ENCODE measurements around the gene ZNF74.
"Not testable (repeated sequence)": the region's sequence is repeated elsewhere in the genome, so short reads cannot be mapped to it uniquely, and the experiment has no call there.

Gene ZNF74

DNA sequence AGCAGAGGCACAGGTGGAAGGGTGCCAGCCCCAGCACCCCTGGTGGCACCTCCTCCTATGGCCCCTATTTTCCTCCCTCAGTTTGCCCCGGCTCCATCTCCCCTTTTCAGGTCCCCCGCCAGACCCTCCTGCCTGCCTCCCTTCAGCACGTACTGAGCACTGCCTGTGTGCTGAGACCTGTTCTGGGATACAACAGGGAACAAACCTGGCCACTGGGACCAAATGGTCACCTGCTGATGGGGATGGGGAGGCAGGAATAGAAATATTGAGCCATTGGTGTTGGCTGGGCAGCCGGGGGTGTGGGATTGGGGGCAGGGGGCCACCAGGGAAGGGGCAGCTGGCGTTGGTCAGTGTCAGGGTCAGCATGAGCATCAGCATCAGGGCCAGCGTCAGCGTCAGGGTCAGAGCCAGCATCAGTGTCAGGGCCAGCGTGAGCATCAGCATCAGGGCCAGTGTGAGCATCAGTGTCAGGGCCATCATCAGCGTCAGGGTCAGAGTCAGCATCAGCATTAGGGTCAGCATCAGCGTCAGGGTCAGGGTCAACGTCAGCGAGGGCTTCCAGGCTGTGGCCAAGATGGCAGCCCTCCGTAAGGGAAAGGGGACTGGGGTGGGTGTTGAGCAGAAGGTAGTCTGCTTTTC lies 7.5 kb downstream of the ZNF74 start:
- no peak for DNase-seq

DNA sequence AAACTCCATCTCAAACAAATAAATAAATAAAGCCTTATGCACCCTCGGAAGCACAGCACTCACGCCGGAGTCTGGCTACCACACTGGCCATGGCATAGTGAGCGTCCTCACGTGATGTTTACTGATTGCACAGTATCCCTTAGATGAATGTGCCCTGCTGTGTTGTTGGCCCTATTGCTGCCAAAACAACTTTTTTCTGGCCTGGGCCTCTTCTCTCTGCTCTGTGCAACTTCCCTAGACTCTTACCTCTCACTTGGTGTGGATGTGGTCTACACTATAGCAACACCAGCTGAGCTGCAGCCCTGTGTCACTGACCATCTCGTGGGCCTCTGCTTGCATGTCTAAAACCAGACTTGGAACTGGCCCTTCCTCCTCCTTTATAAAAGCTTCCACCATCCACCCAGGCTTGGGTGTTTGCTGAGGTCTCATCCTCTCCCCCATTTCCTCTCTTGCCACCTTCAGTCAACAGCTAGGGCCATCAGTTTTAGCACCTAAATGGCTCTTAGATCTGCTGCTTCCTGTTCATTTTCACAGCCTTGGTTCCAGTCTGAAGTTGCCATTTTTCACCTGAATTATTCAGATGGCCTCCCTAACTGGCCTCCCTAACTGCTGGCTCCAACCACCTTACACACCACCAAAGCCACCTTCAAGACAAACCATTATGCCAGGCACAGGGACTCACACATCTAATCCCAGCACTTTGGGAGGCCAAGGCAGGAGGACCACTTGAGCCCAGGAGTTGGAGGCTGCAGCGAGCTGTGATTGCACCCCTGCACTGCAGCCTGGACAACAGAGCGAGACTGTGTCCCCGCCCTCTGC lies 9.2 kb downstream of the ZNF74 start:
- DNase-seq: no peak

DNA sequence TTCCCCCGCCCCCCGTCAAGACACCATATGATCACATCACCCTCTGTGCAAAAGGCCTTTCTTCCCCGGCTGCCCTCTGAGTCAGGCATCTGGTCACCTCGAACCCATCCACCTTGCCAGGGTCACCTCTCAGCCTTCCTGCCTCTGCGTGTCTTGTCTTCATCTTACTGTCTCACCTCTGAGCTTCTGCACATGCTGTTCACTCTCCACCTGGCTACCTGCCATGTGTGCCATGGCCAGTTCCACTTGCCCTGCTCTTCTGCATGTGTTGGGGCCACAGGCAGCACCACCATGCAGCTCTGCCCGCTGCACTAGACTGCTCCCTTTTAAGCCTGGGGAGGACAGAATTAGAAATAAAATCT lies 9.8 kb downstream of the ZNF74 start:
- no peak for DNase-seq

DNA sequence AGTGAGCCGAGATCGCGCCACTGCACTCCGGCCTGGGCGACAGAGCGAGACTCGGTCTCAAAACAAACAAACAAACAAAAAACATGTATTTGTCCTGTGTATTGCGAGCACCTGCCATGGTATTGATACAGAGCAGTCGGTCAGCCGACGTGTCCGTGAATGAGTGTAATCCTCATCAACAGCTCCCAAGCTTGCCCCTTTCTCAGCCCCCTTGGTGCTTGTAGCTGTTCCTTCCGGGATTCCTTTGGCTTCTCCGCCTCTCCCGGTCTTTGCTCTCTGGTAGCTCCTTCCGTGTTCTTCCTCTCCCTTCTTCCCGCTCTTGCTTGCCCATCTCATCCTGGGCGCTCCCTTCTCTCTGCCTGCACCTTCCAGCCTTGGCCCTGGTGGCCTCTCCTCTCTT lies 10.9 kb downstream of the ZNF74 start:
- DNase-seq: no peak

DNA sequence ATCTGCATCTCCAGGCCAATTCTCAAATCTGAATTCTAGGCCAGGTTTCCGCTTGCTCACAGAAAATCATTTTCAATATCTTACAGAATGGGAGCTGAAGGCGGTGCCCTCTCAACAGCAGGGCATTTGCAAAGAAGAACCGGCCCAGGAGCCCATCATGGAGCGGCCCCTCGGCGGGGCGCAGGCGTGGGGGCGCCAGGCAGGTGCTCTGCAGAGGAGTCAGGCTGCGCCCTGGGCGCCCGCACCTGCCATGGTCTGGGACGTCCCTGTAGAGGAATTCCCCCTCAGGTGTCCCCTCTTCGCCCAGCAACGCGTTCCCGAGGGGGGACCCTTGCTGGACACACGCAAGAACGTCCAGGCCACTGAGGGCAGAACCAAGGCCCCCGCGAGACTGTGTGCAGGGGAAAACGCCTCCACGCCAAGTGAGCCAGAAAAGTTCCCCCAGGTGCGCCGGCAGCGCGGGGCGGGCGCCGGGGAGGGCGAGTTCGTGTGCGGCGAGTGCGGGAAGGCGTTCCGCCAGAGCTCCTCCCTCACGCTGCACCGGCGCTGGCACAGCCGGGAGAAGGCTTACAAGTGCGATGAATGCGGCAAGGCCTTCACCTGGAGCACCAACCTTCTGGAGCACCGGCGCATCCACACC lies 11.5 kb downstream of the ZNF74 start:
- no peak for DNase-seq

DNA sequence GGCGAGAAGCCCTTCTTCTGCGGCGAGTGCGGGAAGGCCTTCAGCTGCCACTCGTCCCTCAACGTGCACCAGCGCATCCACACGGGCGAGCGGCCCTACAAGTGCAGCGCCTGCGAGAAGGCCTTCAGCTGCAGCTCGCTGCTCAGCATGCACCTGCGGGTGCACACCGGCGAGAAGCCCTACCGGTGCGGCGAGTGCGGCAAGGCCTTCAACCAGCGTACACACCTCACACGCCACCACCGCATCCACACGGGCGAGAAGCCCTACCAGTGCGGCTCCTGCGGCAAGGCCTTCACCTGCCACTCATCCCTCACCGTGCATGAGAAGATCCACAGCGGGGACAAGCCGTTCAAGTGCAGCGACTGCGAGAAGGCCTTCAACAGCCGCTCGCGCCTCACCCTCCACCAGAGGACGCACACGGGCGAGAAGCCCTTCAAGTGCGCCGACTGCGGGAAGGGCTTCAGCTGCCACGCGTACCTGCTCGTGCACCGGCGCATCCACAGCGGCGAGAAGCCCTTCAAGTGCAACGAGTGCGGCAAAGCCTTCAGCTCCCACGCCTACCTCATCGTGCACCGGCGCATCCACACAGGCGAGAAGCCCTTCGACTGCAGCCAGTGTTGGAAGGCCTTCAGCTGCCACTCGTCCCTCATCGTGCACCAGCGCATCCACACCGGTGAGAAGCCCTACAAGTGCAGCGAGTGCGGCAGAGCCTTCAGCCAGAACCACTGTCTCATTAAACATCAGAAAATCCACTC lies 12.2 kb downstream of the ZNF74 start:
- no peak for DNase-seq

DNA sequence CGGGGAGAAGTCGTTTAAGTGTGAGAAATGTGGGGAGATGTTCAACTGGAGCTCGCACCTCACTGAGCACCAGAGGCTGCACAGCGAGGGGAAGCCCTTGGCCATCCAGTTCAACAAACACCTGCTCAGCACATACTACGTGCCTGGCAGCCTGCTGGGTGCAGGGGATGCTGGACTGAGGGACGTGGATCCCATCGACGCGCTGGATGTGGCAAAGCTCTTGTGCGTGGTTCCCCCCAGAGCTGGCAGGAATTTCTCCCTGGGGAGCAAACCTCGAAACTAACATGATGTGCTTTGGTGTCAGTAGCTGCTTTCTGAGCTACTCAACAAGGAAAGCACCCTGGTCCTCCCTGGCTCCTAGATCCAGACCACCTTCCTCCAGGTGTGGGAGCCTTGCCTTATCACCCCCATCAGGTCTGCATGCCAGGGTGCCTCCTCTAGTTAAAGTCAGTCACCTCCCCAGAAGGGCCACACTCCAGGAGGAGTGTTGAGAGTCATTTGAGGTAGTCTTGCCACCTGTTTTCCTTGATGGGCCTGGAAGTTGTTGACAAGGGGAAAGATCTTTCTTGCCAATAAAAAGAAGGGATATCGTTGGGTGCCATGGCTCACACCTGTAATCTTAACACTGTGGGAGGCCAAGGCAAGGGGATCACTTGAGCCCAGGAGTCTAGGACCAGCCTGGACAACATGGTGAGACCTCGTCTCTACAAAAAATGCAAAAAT lies 12.9 kb downstream of the ZNF74 start:
- DNase-seq: no peak

DNA sequence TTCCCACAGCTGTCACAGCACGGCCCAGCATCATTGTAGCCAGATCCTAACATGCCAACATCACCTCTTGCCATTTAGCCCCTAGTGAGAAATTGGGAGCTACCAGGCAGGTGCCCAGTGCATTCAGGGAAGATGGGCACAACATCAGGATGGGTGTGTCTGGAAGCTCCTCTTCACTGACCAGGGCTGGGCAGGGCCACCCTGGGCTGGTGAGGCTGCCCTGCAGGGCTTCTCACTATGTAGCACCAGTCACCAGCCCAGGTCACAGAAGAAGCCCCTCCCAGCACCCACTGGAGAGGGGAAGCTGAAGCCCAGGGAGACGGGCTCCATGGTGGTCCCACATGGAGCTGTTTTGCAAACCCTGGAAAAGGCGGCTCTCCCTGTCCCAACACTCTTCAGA lies 13.9 kb downstream of the ZNF74 start:
- DNase-seq: no peak

DNA sequence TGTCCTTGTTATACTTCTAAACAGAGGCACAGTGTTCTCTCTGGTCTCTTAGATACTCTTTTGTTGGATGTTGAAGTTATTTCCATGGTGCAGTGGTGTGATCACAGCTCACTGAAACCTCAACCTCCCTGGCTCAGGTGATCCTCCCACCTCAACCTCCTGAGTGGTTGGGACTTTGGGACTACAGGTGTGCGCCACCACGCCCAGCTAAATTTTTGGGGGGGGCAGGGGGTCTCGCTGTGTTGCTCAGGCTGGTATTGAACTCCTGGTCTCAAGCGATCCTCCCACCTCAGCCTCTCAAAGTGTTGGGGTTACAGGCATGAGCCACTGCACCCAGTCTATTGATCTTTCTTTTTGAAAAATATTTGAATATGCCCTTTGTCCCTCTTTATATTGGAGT lies 14.9 kb downstream of the ZNF74 start:
- no peak for DNase-seq

DNA sequence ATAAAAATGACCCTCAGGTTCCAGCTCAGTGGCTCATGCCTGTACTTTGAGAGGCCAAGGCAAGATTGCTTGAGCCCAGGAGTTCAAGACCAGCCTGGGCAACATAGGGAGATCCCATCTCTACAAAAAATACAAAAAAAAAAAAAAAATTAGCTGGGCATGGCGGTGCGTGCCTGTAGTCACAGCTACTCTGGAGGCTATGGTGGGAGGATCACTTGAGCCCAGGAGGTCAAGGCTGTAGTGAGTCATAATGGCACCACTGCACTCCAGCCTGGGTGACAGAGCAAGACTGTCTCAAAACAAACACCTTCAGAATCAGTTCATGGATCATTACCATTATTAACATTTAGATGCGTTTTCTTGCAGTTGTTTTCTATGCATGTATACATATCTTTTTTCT lies 15.4 kb downstream of the ZNF74 start:
- not testable (repeated sequence) for DNase-seq

DNA sequence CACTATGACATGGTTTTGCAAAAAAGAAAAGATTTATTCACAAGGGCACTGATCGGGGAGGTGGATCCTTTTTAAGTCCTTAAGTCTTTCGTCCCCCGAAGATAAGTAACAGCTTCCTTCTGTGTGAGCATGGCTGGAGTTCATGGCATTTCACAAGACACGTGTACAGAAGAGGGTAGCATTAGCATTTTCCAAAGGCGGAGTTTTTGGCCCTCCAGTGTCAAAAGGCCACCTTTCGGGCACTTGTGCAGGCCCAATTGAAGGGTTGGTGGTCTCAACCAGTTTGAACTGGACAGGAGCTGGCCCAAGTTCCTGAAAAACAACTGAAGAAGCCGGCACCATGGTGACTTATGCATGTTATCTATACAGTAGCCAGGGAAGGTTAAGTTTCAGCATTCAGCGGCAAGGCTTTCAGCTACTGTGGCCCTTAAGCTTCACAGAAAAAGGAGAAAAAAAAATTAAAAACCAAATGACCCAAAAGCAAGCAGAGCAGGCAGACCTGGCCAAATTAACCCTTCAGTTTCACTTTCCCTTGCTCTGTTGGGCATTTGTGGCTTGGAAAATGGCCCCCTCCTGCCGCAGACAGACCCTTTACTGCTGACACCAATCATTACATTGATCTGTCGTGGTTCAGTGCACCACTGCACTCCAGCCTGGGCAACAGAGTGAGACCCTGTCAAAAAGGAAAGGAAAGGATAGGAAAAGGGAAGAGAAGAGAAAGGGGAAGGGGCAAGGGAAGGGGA lies 18.7 kb downstream of the ZNF74 start:
- DNase-seq: no peak

DNA sequence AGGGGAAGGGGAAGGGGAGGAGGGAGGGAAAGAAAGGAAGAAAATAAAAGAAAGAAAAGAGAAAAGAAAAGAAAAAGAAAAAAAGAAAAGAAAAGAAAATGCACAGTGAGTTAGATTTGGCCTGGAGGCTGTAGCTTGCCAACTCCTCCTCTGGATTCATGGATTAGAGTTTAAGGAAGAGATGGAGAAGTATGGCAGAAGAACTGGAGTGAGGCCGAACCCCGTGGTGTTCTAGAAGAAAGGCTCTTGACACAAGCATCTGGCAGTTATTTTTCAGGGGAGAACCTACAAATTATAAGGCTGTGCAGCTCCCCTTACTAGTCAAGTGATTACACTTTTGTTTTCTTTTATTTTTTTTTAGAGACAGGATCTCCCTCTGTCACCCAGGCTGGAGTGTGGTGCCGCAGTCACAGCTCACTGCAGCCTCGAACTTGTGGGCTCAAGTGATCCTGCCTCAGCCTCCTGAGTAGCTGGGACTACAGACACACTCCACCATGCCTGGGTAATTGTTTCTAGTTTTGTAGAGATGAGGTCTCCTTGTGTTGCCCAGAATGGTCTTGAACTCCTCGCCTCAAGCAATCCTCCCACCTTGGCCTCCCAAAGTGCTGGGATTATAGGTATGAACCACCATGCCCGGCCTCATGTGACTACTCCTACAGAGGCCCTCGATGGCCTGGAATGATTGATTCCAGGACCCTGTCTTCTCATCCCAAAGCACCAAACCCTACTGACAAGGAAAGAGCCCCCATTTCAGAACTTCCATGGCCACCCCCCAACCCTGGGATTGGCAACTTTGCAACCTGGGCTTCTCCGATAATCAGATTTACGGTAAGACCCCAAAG lies 19.5 kb downstream of the ZNF74 start:
- DNase-seq: no peak

DNA sequence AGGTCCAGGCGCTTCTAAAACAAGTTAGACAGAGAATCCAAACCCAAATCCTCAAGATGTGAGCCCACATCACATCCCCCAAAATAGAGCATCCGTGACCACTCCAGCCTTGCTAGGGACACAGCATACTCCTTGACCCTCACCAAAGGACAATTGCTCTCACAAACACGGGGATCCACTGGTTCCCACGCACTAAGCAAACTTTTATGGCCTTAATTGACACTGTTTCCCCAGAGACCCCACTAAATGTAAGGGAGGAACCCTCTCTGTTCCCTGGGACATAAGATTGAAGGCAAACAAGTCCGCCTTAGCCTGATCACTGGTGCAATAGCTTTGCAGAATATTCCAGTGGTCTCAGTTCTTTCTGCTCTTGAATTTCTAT lies 20.1 kb downstream of the ZNF74 start:
- DNase-seq: no peak

DNA sequence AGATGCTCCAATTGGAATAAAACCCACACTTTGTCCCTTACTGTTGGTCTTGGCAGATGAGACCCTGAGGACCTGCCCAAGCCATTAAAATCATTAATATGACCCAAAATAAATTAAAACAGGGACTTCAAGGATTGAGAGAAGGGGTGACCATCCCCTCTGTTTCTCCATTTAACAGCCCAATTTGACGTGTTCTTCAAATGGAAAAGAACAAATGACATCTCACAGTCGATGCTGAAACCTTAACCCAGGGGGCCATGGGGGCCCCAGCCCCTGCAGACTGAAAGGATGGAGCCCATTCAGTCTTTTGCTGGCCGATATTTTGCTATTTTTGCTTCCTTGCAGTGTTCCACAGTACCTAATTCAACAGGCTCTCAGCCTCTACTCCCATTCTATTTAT lies 20.5 kb downstream of the ZNF74 start:
- DNase-seq: no peak

DNA sequence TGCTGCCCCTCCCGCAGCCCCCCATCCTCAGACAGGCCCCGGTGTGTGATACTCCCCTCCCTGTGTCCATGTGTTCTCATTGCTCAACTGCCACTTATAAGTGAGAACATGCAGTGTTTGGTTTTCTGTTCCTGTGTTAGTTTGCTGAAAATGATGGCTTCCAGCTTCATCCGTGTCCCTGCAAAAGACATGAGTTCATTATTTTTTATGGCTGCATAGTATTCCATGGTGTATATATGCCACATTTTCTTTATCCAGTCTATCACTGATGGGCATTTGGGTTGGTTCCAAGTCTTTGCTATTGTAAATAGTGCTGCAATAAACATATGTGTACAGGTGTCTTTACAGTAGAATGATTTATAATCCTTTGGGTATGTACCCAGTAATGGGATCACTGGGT lies 21.3 kb downstream of the ZNF74 start:
- DNase-seq: not testable (repeated sequence)

DNA sequence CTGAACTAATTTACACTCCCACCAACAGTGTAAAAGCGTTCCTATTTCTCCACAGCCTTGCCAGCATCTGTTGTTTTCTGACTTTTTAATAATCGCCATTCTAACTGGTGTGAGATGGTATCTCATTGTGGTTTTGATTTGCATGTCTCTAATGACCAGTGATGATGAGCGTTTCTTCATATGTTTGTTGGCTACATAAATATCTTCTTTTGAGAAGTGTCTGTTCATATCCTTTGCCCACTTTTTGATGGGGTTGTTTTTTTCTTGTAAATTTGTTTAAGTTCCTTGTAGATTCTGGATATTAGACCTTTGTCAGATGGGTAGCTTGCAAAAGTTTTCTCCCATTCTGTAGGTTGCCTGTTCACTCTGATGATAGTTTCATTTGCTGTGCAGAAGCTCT lies 21.7 kb downstream of the ZNF74 start:
- DNase-seq: not testable (repeated sequence)

DNA sequence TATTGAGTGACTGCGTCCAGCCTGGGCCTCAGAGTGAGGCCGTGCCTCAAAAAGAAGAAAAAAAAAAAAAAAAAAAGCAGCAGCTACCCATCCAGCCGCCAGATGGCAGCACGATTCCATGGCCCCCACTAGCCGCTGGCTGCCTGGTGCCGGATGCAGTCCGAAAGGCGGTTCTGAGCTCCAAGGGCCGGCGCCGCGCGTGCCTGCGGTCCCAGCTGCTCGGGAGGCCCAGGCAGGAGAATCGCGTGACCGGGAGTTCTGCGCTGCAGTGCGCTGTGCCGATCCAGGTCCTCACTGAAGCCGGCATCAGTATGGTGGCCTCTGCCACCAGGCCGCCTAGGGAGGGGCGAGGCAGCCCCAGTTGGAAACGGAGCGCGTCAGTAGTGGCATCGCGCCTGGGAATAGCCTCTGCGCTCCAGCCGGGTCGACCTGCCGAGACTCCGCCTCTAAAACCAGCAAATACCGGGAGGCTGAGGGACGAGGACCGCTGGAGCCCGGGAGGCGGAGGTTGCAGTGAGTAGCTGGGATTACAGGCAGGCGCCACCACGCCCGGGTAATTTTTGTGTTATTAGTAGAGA lies 24.3 kb downstream of the ZNF74 start:
- DNase-seq: peak; percentile 35 to 80 (median 70)

DNA sequence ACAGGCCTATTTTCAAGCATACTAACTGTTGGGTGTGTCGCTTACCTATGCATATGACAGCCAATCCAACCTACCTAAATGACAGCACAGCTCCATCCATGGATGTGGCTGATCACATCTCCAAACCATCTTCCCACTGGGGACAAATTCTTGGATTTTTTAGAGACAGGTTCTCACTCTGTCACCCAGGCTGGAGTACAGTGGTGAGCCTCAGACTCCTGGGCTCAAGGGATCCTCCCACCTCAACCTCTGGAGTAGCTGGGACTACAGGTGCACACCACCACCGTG lies 25.7 kb downstream of the ZNF74 start:
- no peak for DNase-seq

DNA sequence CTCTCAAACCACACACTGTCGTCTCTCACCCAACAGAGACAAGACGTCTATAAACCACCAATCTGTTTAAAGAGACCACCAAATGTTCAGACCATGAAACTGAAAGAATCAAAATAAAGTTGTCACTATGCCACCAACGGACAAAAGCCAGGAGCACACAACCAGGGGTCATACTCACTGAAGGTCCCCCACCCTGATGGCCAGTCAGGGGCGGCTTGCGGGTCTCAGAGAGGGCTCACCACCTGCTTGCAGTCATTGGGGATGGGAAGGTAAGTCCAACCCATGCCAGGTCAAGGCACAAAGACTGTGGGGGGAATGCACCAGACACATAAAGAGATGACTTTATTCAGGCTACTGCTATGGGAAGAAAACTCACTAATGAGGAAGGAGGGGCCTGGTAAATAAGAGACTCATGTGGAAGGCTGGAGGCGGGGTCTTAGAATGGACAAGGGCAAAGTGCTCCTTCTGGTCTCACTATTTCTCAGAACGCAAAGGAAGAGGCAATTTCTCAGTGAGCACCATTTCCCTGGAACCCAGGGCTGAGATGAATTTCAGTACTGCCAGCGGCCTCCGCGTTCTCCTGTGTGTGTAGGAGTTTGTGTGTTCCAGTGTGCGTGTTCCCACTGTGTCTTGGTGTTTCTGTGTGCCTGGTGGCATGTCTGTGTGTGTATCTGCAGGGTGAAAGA lies 26.3 kb downstream of the ZNF74 start:
- no peak for DNase-seq

DNA sequence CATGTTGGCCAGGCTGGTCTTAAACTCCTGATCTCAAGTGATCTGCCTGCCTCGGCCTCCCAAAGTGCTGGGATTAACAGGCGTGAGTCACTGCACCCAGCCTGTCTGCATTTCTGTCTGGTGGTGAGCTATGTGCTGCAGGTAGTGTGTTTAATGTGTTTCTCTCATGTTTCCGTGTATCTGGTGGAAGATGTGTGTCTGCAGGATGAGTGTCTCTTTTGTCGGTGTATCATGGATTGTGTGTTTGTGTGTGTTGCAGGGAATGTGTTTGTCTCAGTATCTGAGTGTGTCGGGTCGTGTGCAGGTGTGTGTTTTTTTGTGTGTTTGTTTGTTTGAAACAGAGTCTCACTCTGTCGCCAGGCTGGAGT lies 27.5 kb downstream of the ZNF74 start:
- DNase-seq: no peak

Measured in stimulated activated naive CD4-positive, alpha-beta T cell (primary cell).